Measurements from ENCODE around the gene UBTD1. TPM values are rescaled to one million over a fixed set of nuclear protein-coding genes. Genes with fewer than 3 reads are reported as not detected.
"Not testable (repeated sequence)": the region's sequence is repeated elsewhere in the genome, so short reads cannot be mapped to it uniquely, and the experiment has no call there.

UBTD1 gene
- total RNA-seq, 4 donors from 2014 or later: 0.70 to 2.5 (median 1.4) TPM; not detected in 1

GRCh38 chr10:97574374-97575126, 75.8 kb downstream of the UBTD1 start:
- no peak overlapping the region for H3K27ac ChIP-seq
- peaks cover 0 to 8% (median 0%) of the 10 kb centered on the region in 4 donors for H3K4me1 ChIP-seq
- peak in 2 of 3 donors; percentile 69 to 74 for DNase-seq
- H3K9me3 ChIP-seq: no peaks in the 10 kb centered on the region
- no peaks in the 10 kb centered on the region for H3K27me3 ChIP-seq
- H3K4me3 ChIP-seq: no peak overlapping the region
- TF ChIP-seq CTCF (IDR thresholded peaks at IDR 0.05): no peak
- no peak for TF ChIP-seq POLR2A (IDR thresholded peaks at IDR 0.05)
- no peaks in the 10 kb centered on the region for H3K36me3 ChIP-seq

- no peak for DNase-seq
These were observed 76.5 kb downstream of the UBTD1 start for GRCh38 chr10:97575127-97575668.

GRCh38 chr10:97576487-97576886, 77.8 kb downstream of the UBTD1 start:
- not testable (repeated sequence) for H3K27ac ChIP-seq, DNase-seq, H3K9me3 ChIP-seq, H3K27me3 ChIP-seq, H3K36me3 ChIP-seq, H3K4me1 ChIP-seq, H3K4me3 ChIP-seq

More at GRCh38 chr10:97575127-97575668, 76.5 kb downstream of the UBTD1 start:
- no peak for TF ChIP-seq POLR2A (IDR thresholded peaks at IDR 0.05)
- no peak for TF ChIP-seq CTCF (IDR thresholded peaks at IDR 0.05)
- Histone ChIP-seq H3K4me1 (peaks cover 0 to 8% (median 0%) of the 10 kb centered on the region in 4 donors), H3K36me3 (no peaks in the 10 kb centered on the region), H3K9me3 (no peaks in the 10 kb centered on the region), H3K27ac (no peak overlapping the region), H3K27me3 (no peaks in the 10 kb centered on the region), H3K4me3 (no peak overlapping the region)

- no peak overlapping the region for H3K4me3 ChIP-seq
- H3K27ac ChIP-seq: no peak overlapping the region
- H3K36me3 ChIP-seq: no peaks in the 10 kb centered on the region
- no peaks in the 10 kb centered on the region for H3K9me3 ChIP-seq
- H3K4me1 ChIP-seq: no peaks in the 10 kb centered on the region
- no peak for TF ChIP-seq POLR2A (IDR thresholded peaks at IDR 0.05)
- TF ChIP-seq CTCF (IDR thresholded peaks at IDR 0.05): no peak
- no peaks in the 10 kb centered on the region for H3K27me3 ChIP-seq
- no peak for DNase-seq
These were observed 79.0 kb downstream of the UBTD1 start for GRCh38 chr10:97577701-97578100.

GRCh38 chr10:97578171-97578844, 79.6 kb downstream of the UBTD1 start:
- Histone ChIP-seq H3K4me1 (no peaks in the 10 kb centered on the region), H3K4me3 (no peak overlapping the region), H3K27ac (no peak overlapping the region)

More at GRCh38 chr10:97578171-97578844, 79.6 kb downstream of the UBTD1 start:
- no peak for TF ChIP-seq CTCF (IDR thresholded peaks at IDR 0.05)
- no peak for DNase-seq
- Histone ChIP-seq H3K27me3 (no peaks in the 10 kb centered on the region), H3K9me3 (no peaks in the 10 kb centered on the region), H3K36me3 (no peaks in the 10 kb centered on the region)

Data from Peyer's patch (tissue), 4 donors.